ENCODE data around the gene FGF4.

The FGF4 gene

GRCh38 chr11:69726019-69726418 lies 49.1 kb downstream of the FGF4 start:
- DNase-seq (ENCODE audit: low read depth in 2 of 2): no peak

DNA sequence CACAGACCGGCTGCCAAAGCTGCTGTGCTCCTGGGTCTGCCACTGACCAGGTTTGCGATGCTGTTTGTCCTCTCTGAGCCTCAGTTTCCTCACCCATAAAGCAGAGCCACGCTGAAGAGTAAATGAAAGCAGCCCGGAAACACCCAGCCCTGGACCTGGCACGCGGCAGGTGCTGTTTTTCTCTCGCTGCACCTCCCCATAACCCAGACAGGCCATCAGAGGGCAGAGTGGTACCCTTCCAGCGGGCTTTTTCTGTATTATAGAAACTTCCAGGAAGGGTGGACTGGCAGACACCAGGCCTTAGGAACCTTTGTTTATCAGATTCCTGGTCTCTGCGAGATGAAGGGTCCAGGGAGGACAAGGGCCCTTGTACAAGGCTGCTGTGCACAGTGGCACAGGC lies 53.4 kb downstream of the FGF4 start:
- no peak for DNase-seq (ENCODE audit: low read depth in 2 of 2)

DNA sequence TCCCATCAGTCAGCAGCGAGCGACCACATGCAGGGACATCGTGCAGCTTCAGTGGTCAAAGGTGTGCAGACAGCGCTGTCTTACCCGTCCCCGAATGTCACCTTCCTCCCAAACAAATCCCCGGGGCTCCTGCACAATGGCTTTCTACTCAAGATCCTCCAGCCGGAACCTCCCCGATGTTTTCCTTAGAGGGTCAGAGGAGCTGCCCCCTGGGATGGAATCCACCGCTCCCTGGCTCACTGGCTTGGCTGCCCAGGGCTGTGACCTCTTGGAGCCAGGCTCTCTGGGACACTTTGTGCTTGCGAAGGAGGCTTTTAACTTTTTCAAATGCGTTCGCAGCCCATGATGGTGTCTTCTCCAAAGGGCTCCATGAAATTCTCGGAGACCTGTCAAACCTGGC lies 54.0 kb downstream of the FGF4 start:
- no peak for DNase-seq (ENCODE audit: low read depth in 2 of 2)
